Left lung (tissue), 10 donors: ENCODE data around the gene HEXIM2. TPM values are rescaled to one million over a fixed set of nuclear protein-coding genes. Genes with fewer than 3 reads are reported as not detected.

Experiments
- ATAC-seq: fragments of 200-7000 bp; cut with Tn5 transposase; one replicate; pipeline ENCODE4 v1.9.1; 2020; ENCODE audit warnings: moderate library complexity
- DNase-seq, 4 donors: peaks; one replicate each; pipeline ENCODE4 v3.0.0-alpha.2; 2013 to 2020
- H3K27ac ChIP-seq, 2 donors: fragments of 200-600 bp; sonication (generic) in 1 of 2; one replicate each; pipeline versions ENCODE4 v1.5.0 to v1.8.0; 2020 to 2021
- H3K27me3 ChIP-seq, 2 donors: fragments of 200-600 bp; sonication (generic) in 1 of 2; one replicate each; pipeline versions ENCODE4 v1.5.0 to v1.8.0; 2020 to 2021
- H3K36me3 ChIP-seq, 2 donors: fragments of 200-600 bp; sonication (generic) in 1 of 2; one replicate each; pipeline versions ENCODE4 v1.5.0 to v1.8.0; 2020 to 2021
- H3K4me1 ChIP-seq, 2 donors: fragments of 200-600 bp; one replicate each; pipeline ENCODE4 v1.8.0; 2021
- H3K4me3 ChIP-seq, 2 donors: fragments of 200-600 bp; sonication (generic) in 1 of 2; one replicate each; pipeline versions ENCODE4 v1.5.0 to v1.8.0; 2020 to 2021; ENCODE audit warnings: mild to moderate bottlenecking in 1 of 2
- H3K9me3 ChIP-seq, 2 donors: fragments of 200-600 bp; sonication (generic) in 1 of 2; one replicate each; pipeline versions ENCODE4 v1.5.0 to v1.8.0; 2020 to 2021
- intact Hi-C, 2 donors: fragments of 100-400 bp; cut with DNase I; formaldehyde crosslinking; loops; one replicate each; pipeline versions ENCODE4 v1.11.2 to v1.14.2; 2022
- polyA plus RNA-seq, 6 donors: library from polyadenylated mRNA; unstranded; fragments of 120-200 nt; gene quantifications; one replicate each; pipeline ENCODE4 v1.2.1, GENCODE V29; 2013; ENCODE audit not compliant: insufficient read length in 6 of 6
- total RNA-seq, 2 donors: library from RNA; stranded (reverse); fragmentation: NEBNext Ultra II Directional; extraction: Animal tissue kit (Norgen Biotek cat#: 25700); gene quantifications; one replicate each; pipeline ENCODE4 v1.2.1, GENCODE V29; 2021
- TF ChIP-seq, protein P1 (sequence below), 2 donors: fragments of 200-600 bp; sonication (generic) in 1 of 2; IDR thresholded peaks; one replicate each; pipeline versions ENCODE4 v1.5.0 to v1.8.0; 2021; ENCODE audit warnings: antibody characterized with exemption in 2 of 2
- donor health status: DM: no; HTN: yes; CAD: no.
- donor health status: DM: no; HTN: no; CAD: no.

The HEXIM2 gene
- total and polyA plus RNA-seq, 8 donors, result 5.4 to 10.9 (median 8.7) TPM

DNA sequence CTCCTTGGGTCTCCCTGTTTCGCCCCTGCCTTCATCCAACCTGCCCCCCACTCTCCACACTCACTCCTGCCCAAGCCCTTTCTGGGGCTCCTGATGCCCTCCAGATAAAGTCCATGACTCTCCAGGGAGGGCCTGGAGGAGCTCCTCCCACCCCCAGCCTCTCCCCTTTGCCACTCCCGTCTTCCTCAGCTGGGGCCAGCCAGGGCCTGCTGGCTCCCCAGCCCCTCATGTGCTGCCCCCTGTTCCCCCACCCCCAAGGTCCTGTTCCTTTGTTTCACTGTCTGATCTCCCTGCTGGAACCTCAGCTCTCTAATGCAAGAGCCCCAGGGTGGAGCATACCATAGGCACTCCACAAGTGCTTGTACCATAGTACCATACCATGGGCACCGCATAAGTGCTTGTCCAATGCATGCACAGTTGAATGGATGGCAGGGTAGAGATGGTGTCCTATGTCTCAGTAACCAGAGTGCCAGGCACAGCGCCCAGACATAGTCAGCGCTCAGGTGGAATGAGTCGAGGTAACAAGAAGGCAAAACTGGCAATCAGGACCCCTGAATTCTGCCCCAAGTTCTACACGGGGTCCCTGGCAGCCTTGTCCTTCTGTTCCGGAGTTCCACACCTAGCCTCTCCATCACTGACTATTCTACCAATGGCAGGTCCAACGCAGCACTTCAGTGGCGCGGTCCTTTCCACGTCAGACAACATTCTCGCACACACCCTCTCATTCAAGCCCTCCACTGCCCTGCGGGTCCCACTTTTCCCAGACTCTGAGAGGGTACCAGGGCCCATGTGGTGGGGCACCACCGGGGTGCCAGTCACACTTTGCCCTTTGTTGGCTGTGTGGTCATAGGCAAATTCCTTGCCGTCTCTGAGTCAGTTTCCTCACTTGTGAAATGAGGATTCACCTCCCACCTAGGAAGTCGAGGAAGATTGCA, 30.7 kb upstream of the HEXIM2 start:
- Histone ChIP-seq H3K9me3 (no peaks in the 10 kb centered on the region), H3K4me1 (peaks cover 22 to 57% of the 10 kb centered on the region in 2 donors), H3K4me3 (peak overlapping the region; percentile 72 to 74), H3K27me3 (no peaks in the 10 kb centered on the region), H3K36me3 (no peaks in the 10 kb centered on the region), H3K27ac (peak overlapping the region in 1 of 2 donors; percentile 18)
- TF ChIP-seq, protein P1, sequence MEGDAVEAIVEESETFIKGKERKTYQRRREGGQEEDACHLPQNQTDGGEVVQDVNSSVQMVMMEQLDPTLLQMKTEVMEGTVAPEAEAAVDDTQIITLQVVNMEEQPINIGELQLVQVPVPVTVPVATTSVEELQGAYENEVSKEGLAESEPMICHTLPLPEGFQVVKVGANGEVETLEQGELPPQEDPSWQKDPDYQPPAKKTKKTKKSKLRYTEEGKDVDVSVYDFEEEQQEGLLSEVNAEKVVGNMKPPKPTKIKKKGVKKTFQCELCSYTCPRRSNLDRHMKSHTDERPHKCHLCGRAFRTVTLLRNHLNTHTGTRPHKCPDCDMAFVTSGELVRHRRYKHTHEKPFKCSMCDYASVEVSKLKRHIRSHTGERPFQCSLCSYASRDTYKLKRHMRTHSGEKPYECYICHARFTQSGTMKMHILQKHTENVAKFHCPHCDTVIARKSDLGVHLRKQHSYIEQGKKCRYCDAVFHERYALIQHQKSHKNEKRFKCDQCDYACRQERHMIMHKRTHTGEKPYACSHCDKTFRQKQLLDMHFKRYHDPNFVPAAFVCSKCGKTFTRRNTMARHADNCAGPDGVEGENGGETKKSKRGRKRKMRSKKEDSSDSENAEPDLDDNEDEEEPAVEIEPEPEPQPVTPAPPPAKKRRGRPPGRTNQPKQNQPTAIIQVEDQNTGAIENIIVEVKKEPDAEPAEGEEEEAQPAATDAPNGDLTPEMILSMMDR (IDR thresholded peaks at IDR 0.05), result no peak
- intact Hi-C loops, result loop anchor here in 1 of 2 donors (10.0 kb wide), 1 partner anchor 64 kb away; no protein-coding TSS in a partner anchor
- ATAC-seq, result no peak
- peak in 1 of 4 donors; percentile 50 for DNase-seq

DNA sequence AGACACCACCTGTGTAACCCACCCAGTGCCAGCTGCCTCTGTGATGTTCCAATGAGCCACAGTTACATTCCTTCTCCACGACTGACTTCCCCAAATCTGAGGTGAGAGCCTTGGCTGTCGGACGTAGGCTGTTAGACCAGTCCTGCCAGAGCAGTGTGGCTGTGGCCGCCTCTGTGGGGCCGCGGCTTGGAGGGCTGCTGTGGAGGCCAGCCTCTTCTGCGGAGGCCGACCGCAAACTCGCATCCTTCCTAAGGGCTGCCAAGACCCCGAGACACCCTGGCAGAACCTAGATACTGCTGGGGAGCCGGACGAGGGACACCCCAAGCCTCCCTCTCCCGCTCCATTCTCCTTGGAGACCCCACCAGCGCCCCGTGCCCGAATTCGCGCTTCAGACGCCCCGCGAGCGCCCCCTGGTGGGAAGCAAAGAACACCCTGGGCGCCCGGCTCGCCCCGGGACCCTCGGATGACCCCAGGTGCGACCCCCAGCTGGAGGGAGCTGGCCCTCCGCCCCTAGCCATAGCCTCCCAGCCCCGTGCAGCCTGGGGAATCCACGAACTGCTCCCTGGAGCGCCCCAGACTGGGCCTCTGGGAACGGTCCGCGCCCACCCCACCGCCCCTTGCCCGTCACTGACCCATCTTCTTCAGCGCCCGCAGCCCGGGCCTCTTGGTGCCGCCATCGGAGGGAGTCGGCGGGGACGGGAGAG, 29.9 kb upstream of the HEXIM2 start:
- no peak for ATAC-seq
- peaks cover 28 to 60% of the 10 kb centered on the region in 2 donors for H3K4me1 ChIP-seq
- no peaks in the 10 kb centered on the region for H3K36me3 ChIP-seq
- H3K4me3 ChIP-seq, result peak overlapping the region; percentile 72 to 74
- H3K27me3 ChIP-seq, result no peaks in the 10 kb centered on the region
- peak overlapping the region; percentile 90 to 98 for H3K27ac ChIP-seq
- peak in 2 of 4 donors; percentile 53 to 90 for DNase-seq
- no peaks in the 10 kb centered on the region for H3K9me3 ChIP-seq
- intact Hi-C loops, result loop anchor here in 1 of 2 donors (10.0 kb wide), 1 partner anchor 63 kb away; no protein-coding TSS in a partner anchor
- TF ChIP-seq, protein P1 (IDR thresholded peaks at IDR 0.05), result peak; percentile 73 to 85

GRCh38 chr17:45132320-45132571, 29.4 kb upstream of the HEXIM2 start, which contains the start of gene PLCD3:
Gene PLCD3 (minus strand): TSS chr17:45132515. CDS start chr17:45132410, 105 bp downstream.
- intact Hi-C loops, result loop anchor here in 1 of 2 donors (10.0 kb wide), 1 partner anchor 63 kb away; no protein-coding TSS in a partner anchor
- peak in 1 of 4 donors; percentile 54 for DNase-seq

DNA sequence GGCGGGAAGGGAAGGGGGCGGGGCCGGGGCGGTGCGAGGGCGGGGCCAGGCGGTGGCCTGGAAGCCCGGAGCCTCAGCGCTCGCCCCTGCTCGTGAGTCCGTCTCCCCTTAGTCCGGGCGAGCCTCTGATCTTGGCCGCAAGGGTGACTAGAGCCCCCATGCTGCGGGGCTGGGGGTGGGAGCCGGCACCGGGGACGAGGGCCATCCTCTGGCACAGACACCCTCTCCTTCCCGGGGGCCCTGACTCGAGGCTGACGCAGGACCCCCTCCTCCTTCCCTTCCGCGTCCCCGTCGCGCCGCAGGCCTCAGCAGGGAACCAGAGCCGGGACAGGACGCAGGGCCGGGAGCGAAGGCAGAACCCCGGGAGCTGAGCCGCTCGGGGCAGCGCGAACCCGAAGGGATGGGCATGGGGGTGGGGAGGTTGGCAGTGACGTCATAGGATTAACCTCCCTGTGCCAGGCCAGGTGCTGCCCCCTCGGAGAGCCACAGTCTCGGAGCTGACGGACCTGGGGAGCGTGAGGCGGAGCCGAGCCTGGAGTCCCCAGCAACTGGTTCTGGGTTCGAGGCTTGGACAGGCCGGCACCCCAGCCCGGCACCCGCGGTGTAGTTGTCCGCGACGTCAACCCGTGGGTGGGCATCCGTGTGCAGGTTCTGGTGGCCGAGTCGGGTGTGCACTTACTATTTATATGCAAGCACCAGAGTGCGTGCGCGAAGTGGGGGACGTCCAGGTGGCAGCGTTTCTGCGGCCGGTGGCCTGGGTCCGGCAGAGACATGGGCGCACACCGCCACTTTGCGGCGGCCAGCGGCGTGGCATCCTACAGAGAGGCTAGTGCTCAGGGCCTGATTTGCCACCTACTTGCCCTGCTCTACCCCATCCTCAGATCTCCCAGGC, 28.9 kb upstream of the HEXIM2 start:
- TF ChIP-seq, protein P1 (IDR thresholded peaks at IDR 0.05), result peak; percentile 73 to 84
- DNase-seq (peak; percentile 84 to 96 (median 86)), ATAC-seq (peak; percentile 80)
- Histone ChIP-seq H3K9me3 (no peaks in the 10 kb centered on the region), H3K27ac (peak overlapping the region; percentile 90 to 98), H3K36me3 (no peaks in the 10 kb centered on the region), H3K4me3 (peak overlapping the region; percentile 72 to 74), H3K4me1 (peaks cover 24 to 51% of the 10 kb centered on the region in 2 donors), H3K27me3 (no peaks in the 10 kb centered on the region)
- intact Hi-C loops, result loop anchor here in 1 of 2 donors (10.0 kb wide), 1 partner anchor 62 kb away; no protein-coding TSS in a partner anchor

More at GRCh38 chr17:45132320-45132571, 29.4 kb upstream of the HEXIM2 start, which contains the start of gene PLCD3:
- H3K4me1 ChIP-seq, result peaks cover 27 to 56% of the 10 kb centered on the region in 2 donors
- TF ChIP-seq, protein P1 (IDR thresholded peaks at IDR 0.05), result no peak
- ATAC-seq, result no peak
- H3K36me3 ChIP-seq, result no peaks in the 10 kb centered on the region
- H3K9me3 ChIP-seq, result no peaks in the 10 kb centered on the region
- peak within 1 kb of the TSS; percentile 72 to 74 for H3K4me3 ChIP-seq
- H3K27ac ChIP-seq, result peak within 1 kb of the TSS; percentile 90 to 98
- no peaks in the 10 kb centered on the region for H3K27me3 ChIP-seq
